GM19397 (cell line): ENCODE data around the gene SYNE1.

ENCODE experiments used
- ATAC-seq: cut with Tn5 transposase; IDR thresholded peaks from one replicate; pipeline ENCODE4 v1.9.1; 2021; ENCODE audit warnings: mild to moderate bottlenecking, moderate library complexity; ENCODE audit not compliant: unreplicated experiment

The SYNE1 gene

GRCh38 chr6:152112491-152113261 lies 524.5 kb downstream of the SYNE1 start:
- no peak for ATAC-seq

GRCh38 chr6:152110886-152111820 lies 526.0 kb downstream of the SYNE1 start:
- no peak for ATAC-seq

GRCh38 chr6:152107973-152108372 lies 529.2 kb downstream of the SYNE1 start:
- ATAC-seq: no peak

GRCh38 chr6:152100183-152100618 lies 537.0 kb downstream of the SYNE1 start:
- no peak for ATAC-seq

- ATAC-seq: no peak
Observed at GRCh38 chr6:152099446-152100182, 537.5 kb downstream of the SYNE1 start.

- no peak for ATAC-seq
Observed at GRCh38 chr6:152098683-152099082, 538.5 kb downstream of the SYNE1 start.

GRCh38 chr6:152096863-152097496 lies 540.2 kb downstream of the SYNE1 start:
- no peak for ATAC-seq

GRCh38 chr6:152094992-152095592 lies 542.1 kb downstream of the SYNE1 start:
- no peak for ATAC-seq

GRCh38 chr6:152094276-152094675 lies 542.9 kb downstream of the SYNE1 start:
- no peak for ATAC-seq

GRCh38 chr6:152093711-152094110 lies 543.5 kb downstream of the SYNE1 start:
- ATAC-seq: no peak

GRCh38 chr6:152091851-152092341 lies 545.3 kb downstream of the SYNE1 start:
- no peak for ATAC-seq

GRCh38 chr6:152091201-152091600 lies 546.0 kb downstream of the SYNE1 start:
- ATAC-seq: no peak

GRCh38 chr6:152089992-152090391 lies 547.2 kb downstream of the SYNE1 start:
- no peak for ATAC-seq

- no peak for ATAC-seq
Observed at GRCh38 chr6:152087701-152088100, 549.5 kb downstream of the SYNE1 start.

- ATAC-seq: no peak
Observed at GRCh38 chr6:152087096-152087495, 550.1 kb downstream of the SYNE1 start.

GRCh38 chr6:152086223-152086873 lies 550.8 kb downstream of the SYNE1 start:
- ATAC-seq: no peak

GRCh38 chr6:152085451-152085921 lies 551.7 kb downstream of the SYNE1 start:
- ATAC-seq: no peak

- ATAC-seq: no peak
Observed at GRCh38 chr6:152078804-152079203, 558.4 kb downstream of the SYNE1 start.

- ATAC-seq: no peak
Observed at GRCh38 chr6:152078001-152078400, 559.2 kb downstream of the SYNE1 start.
